K562 (cell line): Measurements from ENCODE around the gene RPL27. TPM values are rescaled to one million over a fixed set of nuclear protein-coding genes. Genes with fewer than 3 reads are reported as not detected.

Experiments used
- CTCF ChIP-seq, 3 experiments: IDR thresholded peaks in 2 of 3; conservative IDR thresholded peaks in 1 of 3; 2 replicates each; pipeline ENCODE4 v1.5.1; 2011 to 2012; ENCODE audit warnings: low read length in 3 of 3, mild to moderate bottlenecking in 3 of 3, control low read depth in 2 of 3, improper control_type of control experiment in 1 of 3, inconsistent platforms in 1 of 3, low read depth in 1 of 3, mixed read lengths in 1 of 3, moderate library complexity in 1 of 3; ENCODE audit not compliant: insufficient read depth in 2 of 3
- ILK ChIP-seq: fragments of 450-650 bp; IDR thresholded peaks from 2 replicates; pipeline ENCODE4 v1.6.1; 2016; ENCODE audit warnings: missing genetic modification characterization, low read depth, mild to moderate bottlenecking, missing compliant biosample characterization, moderate library complexity, borderline replicate concordance
- MITF ChIP-seq: IDR thresholded peaks from 2 replicates; pipeline ENCODE4 v1.6.1; 2014; ENCODE audit warnings: antibody characterized with exemption
- NRF1 ChIP-seq, 2 experiments: fragments of 450-650 bp; IDR thresholded peaks in 1 of 2; conservative IDR thresholded peaks in 1 of 2; 2 replicates each; pipeline ENCODE4 v1.6.1; 2014; ENCODE audit warnings: mild to moderate bottlenecking in 2 of 2
- RBM22 ChIP-seq: fragments of 200-400 bp; formaldehyde crosslinking; IDR thresholded peaks from 2 replicates; pipeline ENCODE4 v1.6.1; 2018; ENCODE audit warnings: low read length, low read depth; ENCODE audit not compliant: poor library complexity, severe bottlenecking
- SIN3B ChIP-seq: fragments of 450-650 bp; IDR thresholded peaks from 2 replicates; pipeline ENCODE4 v1.6.1; 2017; ENCODE audit warnings: low read depth, mild to moderate bottlenecking, moderate library complexity
- SREBF1 ChIP-seq: fragments of 150-350 bp; IDR thresholded peaks from 2 replicates; pipeline ENCODE4 v1.6.1; 2014; ENCODE audit warnings: antibody characterized with exemption, low read depth, low read length, borderline replicate concordance
- TAF15 ChIP-seq: fragments of 200-400 bp; formaldehyde crosslinking; IDR thresholded peaks from 2 replicates; pipeline ENCODE4 v1.6.1; 2017; ENCODE audit warnings: mild to moderate bottlenecking, low read depth, low read length, moderate library complexity
- TAF7 ChIP-seq: fragments of 450-650 bp; IDR thresholded peaks from 2 replicates; pipeline ENCODE4 v1.6.1; 2016; ENCODE audit warnings: missing genetic modification characterization, missing compliant biosample characterization
- TEAD4 ChIP-seq, 2 experiments: sonication (generic) in 1 of 2; formaldehyde crosslinking in 1 of 2; IDR thresholded peaks; 2 replicates each; pipeline versions ENCODE4 v1.6.1 to v1.8.0; 2012 to 2022; ENCODE audit warnings: borderline replicate concordance in 1 of 2, inconsistent platforms in 1 of 2, low read length in 1 of 2, mild to moderate bottlenecking in 1 of 2, missing genetic modification reagents in 1 of 2
- TRIM28 ChIP-seq: fragments of 450-650 bp; IDR thresholded peaks from 2 replicates; pipeline ENCODE4 v1.6.1; 2017
- ZNF282 ChIP-seq: sonication (generic); formaldehyde crosslinking; IDR thresholded peaks from 2 replicates; pipeline ENCODE4 v1.8.1; 2023; ENCODE audit warnings: missing genetic modification reagents
- ZNF41 ChIP-seq: fragments of 250-450 bp; sonication (Bioruptor Pico); conservative IDR thresholded peaks from 2 replicates; pipeline ENCODE4 v1.4.0; 2020; ENCODE audit warnings: mild to moderate bottlenecking
- ZNF644 ChIP-seq: fragments of 200-800 bp; sonication (Bioruptor generic); IDR thresholded peaks from 2 replicates; pipeline ENCODE4 v1.6.1; 2016; ENCODE audit warnings: low read depth, missing genetic modification characterization, missing compliant biosample characterization
- ZNF696 ChIP-seq: fragments of 250-450 bp; sonication (Bioruptor Pico); conservative IDR thresholded peaks from 2 replicates; pipeline ENCODE4 v1.4.0; 2020; ENCODE audit warnings: mild to moderate bottlenecking, moderate library complexity
- ZNF76 ChIP-seq: fragments of 250-450 bp; sonication (Bioruptor Pico); IDR thresholded peaks from 2 replicates; pipeline ENCODE4 v1.4.0; 2020; ENCODE audit warnings: mild to moderate bottlenecking, moderate library complexity, borderline replicate concordance
- polyA plus RNA-seq, 8 experiments: library from polyadenylated mRNA; depleted of rRNA in 4 of 8; stranded (reverse) in 5 of 8; unstranded in 3 of 8; fragments of >200 nt; fragmentation: Nextera tagmentation in 2 of 8; fragmentation: Illumina TruSeq in 1 of 8; extraction: Ambion mirVana in 2 of 8; extraction: Trizol in 1 of 8; gene quantifications; 2 replicates each; pipeline versions ENCODE4 v1.2.1 to v1.2.3, GENCODE V29; 2011 to 2014; ENCODE audit warnings: inconsistent platforms in 1 of 8, missing spikeins in 1 of 8
- total RNA-seq, 7 experiments: library from RNA; depleted of rRNA in 6 of 7; stranded (reverse); fragments of >200 nt in 6 of 7; fragmentation: Illumina TruSeq in 2 of 7; extraction: Trizol in 2 of 7; gene quantifications; 2 replicates each; pipeline versions ENCODE4 v1.2.1 to v1.2.3, GENCODE V29; 2011 to 2021; ENCODE audit warnings: low replicate concordance in 1 of 7
- TF ChIP-seq, protein P1 (sequence below): fragments of 450-650 bp; formaldehyde crosslinking; IDR thresholded peaks from 2 replicates; pipeline ENCODE4 v1.4.0; 2022; ENCODE audit warnings: missing genetic modification characterization
- TF ChIP-seq, protein P2 (sequence below): fragments of 450-650 bp; IDR thresholded peaks from 2 replicates; pipeline ENCODE4 v1.6.1; 2018; ENCODE audit not compliant: partially characterized antibody

RPL27 gene
- total and polyA plus RNA-seq, 9 of the 15 experiments (the other 6 are each of a cell fraction or from before 2014, with no cell fraction given): 1,539 to 6,155 (median 3,710) TPM

- peak; percentile 89 to 95 (median 90) for TF ChIP-seq CTCF (IDR thresholded peaks at IDR 0.05 in 2 of 3, conservative IDR thresholded peaks at IDR 0.05 in 1 of 3; ENCODE audit: insufficient read depth in 2 of 3, low read depth in 1 of 3, low read length in 3 of 3)
- TF ChIP-seq NRF1 (conservative IDR thresholded peaks at IDR 0.05 in 1 of 2, IDR thresholded peaks at IDR 0.05 in 1 of 2): peak; percentile 57 to 63
- TF ChIP-seq ILK (tag): no peak
- TF ChIP-seq SREBF1: no peak
- TF ChIP-seq ZNF76 (CRISPR knock-in tag): no peak
- no peak for TF ChIP-seq MITF
- no peak for TF ChIP-seq TAF7 (tag)
- TF ChIP-seq TAF15: no peak
- no peak for TF ChIP-seq ZNF41
- TF ChIP-seq, protein P1, sequence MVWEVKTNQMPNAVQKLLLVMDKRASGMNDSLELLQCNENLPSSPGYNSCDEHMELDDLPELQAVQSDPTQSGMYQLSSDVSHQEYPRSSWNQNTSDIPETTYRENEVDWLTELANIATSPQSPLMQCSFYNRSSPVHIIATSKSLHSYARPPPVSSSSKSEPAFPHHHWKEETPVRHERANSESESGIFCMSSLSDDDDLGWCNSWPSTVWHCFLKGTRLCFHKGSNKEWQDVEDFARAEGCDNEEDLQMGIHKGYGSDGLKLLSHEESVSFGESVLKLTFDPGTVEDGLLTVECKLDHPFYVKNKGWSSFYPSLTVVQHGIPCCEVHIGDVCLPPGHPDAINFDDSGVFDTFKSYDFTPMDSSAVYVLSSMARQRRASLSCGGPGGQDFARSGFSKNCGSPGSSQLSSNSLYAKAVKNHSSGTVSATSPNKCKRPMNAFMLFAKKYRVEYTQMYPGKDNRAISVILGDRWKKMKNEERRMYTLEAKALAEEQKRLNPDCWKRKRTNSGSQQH: no peak
- no peak; the same call in 1 of the 2 replicates for TF ChIP-seq TEAD4 (IDR thresholded peaks at IDR 0.05; ENCODE audit: low read length)
- no peak for TF ChIP-seq TEAD4 (CRISPR knock-in tag; IDR thresholded peaks at IDR 0.05; ENCODE audit: borderline replicate concordance)
- TF ChIP-seq, protein P2, sequence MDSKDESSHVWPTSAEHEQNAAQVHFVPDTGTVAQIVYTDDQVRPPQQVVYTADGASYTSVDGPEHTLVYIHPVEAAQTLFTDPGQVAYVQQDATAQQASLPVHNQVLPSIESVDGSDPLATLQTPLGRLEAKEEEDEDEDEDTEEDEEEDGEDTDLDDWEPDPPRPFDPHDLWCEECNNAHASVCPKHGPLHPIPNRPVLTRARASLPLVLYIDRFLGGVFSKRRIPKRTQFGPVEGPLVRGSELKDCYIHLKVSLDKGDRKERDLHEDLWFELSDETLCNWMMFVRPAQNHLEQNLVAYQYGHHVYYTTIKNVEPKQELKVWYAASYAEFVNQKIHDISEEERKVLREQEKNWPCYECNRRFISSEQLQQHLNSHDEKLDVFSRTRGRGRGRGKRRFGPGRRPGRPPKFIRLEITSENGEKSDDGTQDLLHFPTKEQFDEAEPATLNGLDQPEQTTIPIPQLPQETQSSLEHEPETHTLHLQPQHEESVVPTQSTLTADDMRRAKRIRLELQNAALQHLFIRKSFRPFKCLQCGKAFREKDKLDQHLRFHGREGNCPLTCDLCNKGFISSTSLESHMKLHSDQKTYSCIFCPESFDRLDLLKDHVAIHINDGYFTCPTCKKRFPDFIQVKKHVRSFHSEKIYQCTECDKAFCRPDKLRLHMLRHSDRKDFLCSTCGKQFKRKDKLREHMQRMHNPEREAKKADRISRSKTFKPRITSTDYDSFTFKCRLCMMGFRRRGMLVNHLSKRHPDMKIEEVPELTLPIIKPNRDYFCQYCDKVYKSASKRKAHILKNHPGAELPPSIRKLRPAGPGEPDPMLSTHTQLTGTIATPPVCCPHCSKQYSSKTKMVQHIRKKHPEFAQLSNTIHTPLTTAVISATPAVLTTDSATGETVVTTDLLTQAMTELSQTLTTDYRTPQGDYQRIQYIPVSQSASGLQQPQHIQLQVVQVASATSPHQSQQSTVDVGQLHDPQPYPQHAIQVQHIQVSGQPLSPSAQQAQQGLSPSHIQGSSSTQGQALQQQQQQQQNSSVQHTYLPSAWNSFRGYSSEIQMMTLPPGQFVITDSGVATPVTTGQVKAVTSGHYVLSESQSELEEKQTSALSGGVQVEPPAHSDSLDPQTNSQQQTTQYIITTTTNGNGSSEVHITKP: no peak
- TF ChIP-seq ZNF644: no peak
- TF ChIP-seq SIN3B: no peak
- no peak for TF ChIP-seq ZNF696 (CRISPR knock-in tag)
- TF ChIP-seq ZNF282 (CRISPR knock-in tag): no peak
- TF ChIP-seq TRIM28: peak; percentile 60
- no peak for TF ChIP-seq RBM22
These were observed 26.4 kb downstream of the RPL27 start, which contains the start of gene RND2 (continued) for GRCh38 chr17:43024407-43025289.
